ENCODE data around the gene CEP85. TPM values are rescaled to one million over a fixed set of nuclear protein-coding genes. Genes with fewer than 3 reads are reported as not detected.

The CEP85 gene
- total and polyA plus RNA-seq, 2 of the 13 experiments (the other 11 are each of a cell fraction or from before 2014, with no cell fraction given) = 16.1 to 26.7 TPM

DNA sequence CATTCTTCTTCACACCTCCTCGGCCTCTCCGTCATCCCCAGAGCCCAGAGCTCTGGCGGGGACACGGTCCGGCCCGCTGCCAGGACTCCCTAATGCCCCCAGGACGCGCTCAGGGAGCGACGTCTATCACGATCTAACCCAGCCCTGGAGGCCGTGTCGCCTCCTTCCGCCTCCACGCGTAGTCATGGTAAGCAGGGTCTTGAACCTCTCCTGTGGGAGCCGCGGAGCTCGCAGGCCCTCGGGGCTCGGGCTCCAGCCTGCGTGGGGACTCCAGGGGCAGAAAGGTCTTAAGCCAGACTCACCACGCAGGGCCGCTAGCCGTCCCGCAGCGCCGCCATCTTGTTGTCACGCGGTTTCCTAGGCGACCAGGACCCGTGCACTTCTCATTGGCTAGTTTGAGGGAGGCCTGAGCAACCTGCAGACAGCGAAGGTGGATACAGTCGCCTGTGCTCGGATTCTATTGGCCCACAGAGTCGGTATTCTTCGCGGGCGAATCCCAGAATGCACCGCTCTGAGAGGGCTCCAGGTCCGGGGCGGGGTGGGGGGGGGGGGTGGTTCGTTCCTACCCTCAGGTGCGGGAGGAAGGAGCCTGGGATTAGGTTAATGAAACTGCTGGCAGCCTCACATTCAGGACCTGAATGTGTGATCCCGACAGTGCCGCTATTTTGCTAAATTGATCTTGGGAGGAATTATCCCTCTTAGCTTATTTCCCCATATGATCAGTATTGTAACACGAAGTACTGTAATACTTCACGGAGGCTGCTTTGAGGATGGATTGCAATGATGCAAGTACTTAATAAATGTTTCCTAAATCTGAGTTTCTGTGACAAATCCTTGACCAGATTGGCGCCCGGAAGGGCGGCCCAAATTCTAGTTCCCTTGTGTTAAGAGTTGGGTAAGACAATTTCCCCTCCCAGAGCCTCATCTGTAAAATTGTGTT is 72.6 kb downstream of the CEP85 start, which contains the start of gene UBXN11 (continued):
- TF ChIP-seq, protein P1, sequence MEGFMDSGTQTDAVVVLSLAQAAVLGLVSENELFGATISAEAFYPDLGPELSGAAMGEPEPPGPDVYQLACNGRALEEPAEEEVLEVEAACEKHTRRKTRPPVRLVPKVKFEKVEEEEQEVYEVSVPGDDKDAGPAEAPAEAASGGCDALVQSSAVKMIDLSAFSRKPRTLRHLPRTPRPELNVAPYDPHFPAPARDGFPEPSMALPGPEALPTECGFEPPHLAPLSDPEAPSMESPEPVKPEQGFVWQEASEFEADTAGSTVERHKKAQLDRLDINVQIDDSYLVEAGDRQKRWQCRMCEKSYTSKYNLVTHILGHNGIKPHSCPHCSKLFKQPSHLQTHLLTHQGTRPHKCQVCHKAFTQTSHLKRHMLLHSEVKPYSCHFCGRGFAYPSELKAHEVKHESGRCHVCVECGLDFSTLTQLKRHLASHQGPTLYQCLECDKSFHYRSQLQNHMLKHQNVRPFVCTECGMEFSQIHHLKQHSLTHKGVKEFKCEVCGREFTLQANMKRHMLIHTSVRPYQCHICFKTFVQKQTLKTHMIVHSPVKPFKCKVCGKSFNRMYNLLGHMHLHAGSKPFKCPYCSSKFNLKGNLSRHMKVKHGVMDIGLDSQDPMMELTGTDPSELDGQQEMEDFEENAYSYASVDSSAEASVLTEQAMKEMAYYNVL (CRISPR knock-in tag; IDR thresholded peaks at IDR 0.05; ENCODE audit: borderline replicate concordance) = 0 out of 2 replicates have a peak, but pooled peaks have one; percentile 34
- TF ChIP-seq ARID2 (CRISPR knock-in tag; IDR thresholded peaks at IDR 0.05; ENCODE audit: borderline replicate concordance) = no peak
- TF ChIP-seq ZBTB7B (CRISPR knock-in tag; IDR thresholded peaks at IDR 0.05) = no peak
- TF ChIP-seq MTERF4 (CRISPR knock-in tag; IDR thresholded peaks at IDR 0.05) = no peak
- TF ChIP-seq BRCA1 (CRISPR knock-in tag; IDR thresholded peaks at IDR 0.05) = no peak
- no peak for TF ChIP-seq ZFP62 (CRISPR knock-in tag; IDR thresholded peaks at IDR 0.05)
- peak; percentile 41; the same call in 1 of the 2 replicates for TF ChIP-seq MYC (CRISPR knock-in tag; IDR thresholded peaks at IDR 0.05; ENCODE audit: borderline replicate concordance)
- TF ChIP-seq POGZ (CRISPR knock-in tag; IDR thresholded peaks at IDR 0.05) = peak; percentile 54; the same call in 1 of the 2 replicates
- no peak for TF ChIP-seq SRSF4 (IDR thresholded peaks at IDR 0.05; ENCODE audit: low read depth, low read length, poor library complexity, severe bottlenecking)
- no peak for TF ChIP-seq ZNF780A (CRISPR knock-in tag; IDR thresholded peaks at IDR 0.05)
- TF ChIP-seq ATM (IDR thresholded peaks at IDR 0.05; ENCODE audit: borderline replicate concordance) = no peak
- no peak for TF ChIP-seq ZMYM2 (CRISPR knock-in tag; IDR thresholded peaks at IDR 0.05)
- peak; percentile 57; the same call in 1 of the 2 replicates for TF ChIP-seq SPEN (CRISPR knock-in tag; IDR thresholded peaks at IDR 0.05; ENCODE audit: low read depth)
- no peak for TF ChIP-seq SMAD1 (CRISPR knock-in tag; IDR thresholded peaks at IDR 0.05; ENCODE audit: borderline replicate concordance, low read depth)
- peak; percentile 37; the same call in 1 of the 2 replicates for TF ChIP-seq ZNF768 (CRISPR knock-in tag; IDR thresholded peaks at IDR 0.05)
- TF ChIP-seq, protein P2, sequence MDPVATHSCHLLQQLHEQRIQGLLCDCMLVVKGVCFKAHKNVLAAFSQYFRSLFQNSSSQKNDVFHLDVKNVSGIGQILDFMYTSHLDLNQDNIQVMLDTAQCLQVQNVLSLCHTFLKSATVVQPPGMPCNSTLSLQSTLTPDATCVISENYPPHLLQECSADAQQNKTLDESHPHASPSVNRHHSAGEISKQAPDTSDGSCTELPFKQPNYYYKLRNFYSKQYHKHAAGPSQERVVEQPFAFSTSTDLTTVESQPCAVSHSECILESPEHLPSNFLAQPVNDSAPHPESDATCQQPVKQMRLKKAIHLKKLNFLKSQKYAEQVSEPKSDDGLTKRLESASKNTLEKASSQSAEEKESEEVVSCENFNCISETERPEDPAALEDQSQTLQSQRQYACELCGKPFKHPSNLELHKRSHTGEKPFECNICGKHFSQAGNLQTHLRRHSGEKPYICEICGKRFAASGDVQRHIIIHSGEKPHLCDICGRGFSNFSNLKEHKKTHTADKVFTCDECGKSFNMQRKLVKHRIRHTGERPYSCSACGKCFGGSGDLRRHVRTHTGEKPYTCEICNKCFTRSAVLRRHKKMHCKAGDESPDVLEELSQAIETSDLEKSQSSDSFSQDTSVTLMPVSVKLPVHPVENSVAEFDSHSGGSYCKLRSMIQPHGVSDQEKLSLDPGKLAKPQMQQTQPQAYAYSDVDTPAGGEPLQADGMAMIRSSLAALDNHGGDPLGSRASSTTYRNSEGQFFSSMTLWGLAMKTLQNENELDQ (CRISPR knock-in tag; IDR thresholded peaks at IDR 0.05; ENCODE audit: borderline replicate concordance) = no peak
- TF ChIP-seq KAT8 (CRISPR knock-in tag; IDR thresholded peaks at IDR 0.05) = peak; percentile 51; the same call in 1 of the 2 replicates
- TF ChIP-seq SRY (CRISPR knock-in tag; IDR thresholded peaks at IDR 0.05) = no peak
- TF ChIP-seq FOXK1 (CRISPR knock-in tag; IDR thresholded peaks at IDR 0.05; ENCODE audit: borderline replicate concordance, low read depth) = peak; percentile 63; the same call in 1 of the 2 replicates
- no peak; the same call in 1 of the 2 replicates for TF ChIP-seq ZHX1 (CRISPR knock-in tag; IDR thresholded peaks at IDR 0.05; ENCODE audit: low read depth)
- TF ChIP-seq NFRKB (IDR thresholded peaks at IDR 0.05) = no peak

All from HepG2 (cell line).